Measurements from ENCODE around the gene ANKRD23.
A peak's percentile ranks its signal among the peaks of the same experiment; 100 is the strongest.

The ANKRD23 gene

DNA sequence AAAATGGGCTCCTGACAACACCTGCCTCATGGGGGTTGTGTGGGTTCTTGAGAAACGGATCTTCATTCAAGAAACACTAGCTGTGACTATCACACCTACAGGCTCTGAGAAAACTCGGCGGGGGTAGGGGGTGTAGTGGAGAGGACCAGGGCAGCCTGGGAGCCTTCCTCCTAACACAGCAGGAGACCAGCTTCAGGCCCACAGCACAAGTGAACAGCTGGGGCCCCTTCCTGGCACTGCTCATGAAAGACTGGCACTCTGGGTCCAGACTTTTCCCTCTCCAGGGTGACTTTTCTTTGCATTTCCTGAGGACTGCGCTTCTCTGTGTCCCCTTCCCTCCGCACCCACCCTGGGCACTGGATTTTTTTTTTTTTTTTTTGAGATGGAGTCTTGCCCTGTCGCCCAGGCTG, 33.2 kb upstream of the ANKRD23 start:
- no peak for DNase-seq

DNA sequence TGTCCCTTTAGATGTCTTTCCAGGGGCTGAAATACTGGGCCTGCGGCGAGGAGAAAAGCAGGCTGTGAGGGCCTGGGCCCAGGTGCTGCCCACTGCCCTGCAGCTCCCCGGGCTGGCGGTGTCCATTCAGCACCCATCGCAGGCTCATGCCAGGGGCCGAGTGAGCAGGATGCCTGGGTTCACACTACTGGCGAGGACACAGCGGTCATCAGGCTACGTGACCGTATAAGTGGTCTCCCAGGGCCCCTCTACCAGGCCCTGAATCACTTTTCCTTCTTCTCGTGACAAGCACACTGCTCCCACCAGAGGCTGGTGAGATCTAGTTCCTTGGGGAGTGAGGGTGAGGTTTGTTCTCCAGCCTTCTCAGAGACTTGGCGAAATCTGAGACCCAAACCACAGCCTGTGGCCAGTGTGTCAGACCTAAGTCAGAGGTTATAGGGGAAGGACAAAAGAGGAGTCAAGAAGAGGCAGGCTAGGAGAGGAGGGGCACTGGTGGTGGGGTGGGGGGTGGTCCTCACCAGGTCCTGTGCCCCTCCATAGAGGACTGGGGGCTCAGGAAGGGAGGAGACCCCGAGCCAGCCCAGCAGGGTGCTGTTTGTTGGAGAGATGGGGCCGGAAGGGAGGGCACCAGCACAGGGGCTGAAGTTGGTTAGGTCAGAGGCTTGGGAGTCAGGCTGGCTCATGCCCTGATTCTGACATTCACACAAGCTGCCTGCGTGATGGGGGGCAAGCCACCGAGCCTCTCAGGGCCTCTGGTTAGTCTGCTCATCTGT, 32.6 kb upstream of the ANKRD23 start:
- no peak for DNase-seq

- no peak for DNase-seq
Observed at GRCh38 chr2:96875498-96876268, 31.9 kb upstream of the ANKRD23 start.

DNA sequence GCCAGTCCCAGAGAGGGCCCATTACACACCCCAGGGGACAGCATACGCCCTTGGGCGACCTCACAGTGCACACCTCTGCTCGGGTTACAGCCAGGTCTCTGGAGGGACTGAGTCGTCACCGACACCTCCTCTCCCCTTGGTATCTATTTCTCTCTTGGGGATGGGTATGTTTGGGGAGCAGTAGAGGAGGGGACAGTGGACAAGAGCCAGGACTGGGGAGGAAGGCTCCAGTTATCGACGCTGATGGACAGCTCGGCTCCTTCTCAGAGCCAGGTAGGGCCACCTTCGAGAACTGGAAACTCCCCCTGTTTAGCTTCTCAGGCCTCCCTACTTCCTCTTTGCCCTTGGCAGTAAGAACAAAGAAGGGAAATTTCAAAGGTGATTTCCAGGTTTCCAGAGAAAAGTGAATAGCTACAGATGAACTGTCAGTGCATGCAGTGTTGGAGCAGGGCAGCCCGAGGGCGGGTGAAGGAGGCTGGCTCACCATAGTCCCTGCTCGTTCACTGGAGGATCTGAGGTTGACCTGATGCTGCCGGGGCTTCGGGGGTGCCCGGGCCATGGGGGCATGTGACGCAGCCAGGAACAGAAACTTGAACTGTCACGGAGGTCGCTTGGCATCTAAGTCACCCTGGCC, 30.5 kb upstream of the ANKRD23 start:
- DNase-seq, result peak; percentile 26 to 31

GRCh38 chr2:96873651-96874096, 29.9 kb upstream of the ANKRD23 start:
- peak in 1 of 2 donors; percentile 47 for DNase-seq

GRCh38 chr2:96872591-96873349, 28.9 kb upstream of the ANKRD23 start:
- DNase-seq, result no peak

- peak; percentile 63 to 70 for DNase-seq
Observed at GRCh38 chr2:96870626-96871255, 26.9 kb upstream of the ANKRD23 start.

DNA sequence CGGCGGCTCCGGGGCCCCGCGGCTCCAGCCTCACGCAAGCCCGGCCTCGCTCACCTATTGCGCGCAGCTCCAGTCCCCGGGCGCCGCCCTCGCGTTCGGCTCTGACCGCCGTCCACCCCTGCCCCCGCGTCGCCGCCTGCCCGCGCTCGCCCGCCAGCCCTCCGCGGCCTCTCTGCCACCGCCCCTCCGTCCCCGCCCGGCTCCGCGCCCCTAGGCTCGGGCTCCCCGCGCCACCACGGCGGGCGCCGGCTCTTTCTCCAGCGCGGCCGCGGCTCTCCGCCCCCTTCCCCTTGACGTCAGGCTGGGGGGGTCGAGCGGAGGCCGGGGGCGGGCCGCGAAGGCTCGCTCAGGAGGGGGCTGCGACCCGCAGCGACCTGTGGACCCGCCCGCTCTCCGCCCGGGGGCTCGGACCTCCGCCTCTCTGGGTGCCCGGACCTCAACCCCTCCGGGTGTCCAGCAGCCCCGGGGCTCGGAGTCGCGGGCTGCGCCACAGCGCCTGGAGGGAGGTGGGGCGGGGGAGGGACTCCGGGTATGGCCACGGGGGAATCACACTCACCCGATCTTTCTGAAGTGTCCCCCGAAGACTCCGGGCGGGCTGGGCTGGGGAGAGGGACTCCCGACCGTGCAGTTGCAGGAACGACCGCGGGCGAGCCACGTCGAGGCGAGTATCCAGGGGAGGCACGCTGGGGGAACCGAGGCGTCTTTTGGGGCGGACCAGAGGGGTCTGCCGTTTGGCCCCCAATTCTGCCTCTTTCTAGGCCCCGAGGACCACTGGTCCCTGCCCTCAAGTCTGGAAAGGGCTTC, 26.2 kb upstream of the ANKRD23 start, which contains the start of gene SEMA4C:
SEMA4C (minus strand) TSS at position 259 of the 804 bp plus-strand sequence. CDS start 2,194 bp downstream, outside the sequence.
- DNase-seq, result peak; percentile 52 to 65

- no peak for DNase-seq
Observed at GRCh38 chr2:96869281-96869821, 25.5 kb upstream of the ANKRD23 start.

GRCh38 chr2:96868555-96869280, 24.9 kb upstream of the ANKRD23 start:
- peak; percentile 63 to 64 for DNase-seq

DNA sequence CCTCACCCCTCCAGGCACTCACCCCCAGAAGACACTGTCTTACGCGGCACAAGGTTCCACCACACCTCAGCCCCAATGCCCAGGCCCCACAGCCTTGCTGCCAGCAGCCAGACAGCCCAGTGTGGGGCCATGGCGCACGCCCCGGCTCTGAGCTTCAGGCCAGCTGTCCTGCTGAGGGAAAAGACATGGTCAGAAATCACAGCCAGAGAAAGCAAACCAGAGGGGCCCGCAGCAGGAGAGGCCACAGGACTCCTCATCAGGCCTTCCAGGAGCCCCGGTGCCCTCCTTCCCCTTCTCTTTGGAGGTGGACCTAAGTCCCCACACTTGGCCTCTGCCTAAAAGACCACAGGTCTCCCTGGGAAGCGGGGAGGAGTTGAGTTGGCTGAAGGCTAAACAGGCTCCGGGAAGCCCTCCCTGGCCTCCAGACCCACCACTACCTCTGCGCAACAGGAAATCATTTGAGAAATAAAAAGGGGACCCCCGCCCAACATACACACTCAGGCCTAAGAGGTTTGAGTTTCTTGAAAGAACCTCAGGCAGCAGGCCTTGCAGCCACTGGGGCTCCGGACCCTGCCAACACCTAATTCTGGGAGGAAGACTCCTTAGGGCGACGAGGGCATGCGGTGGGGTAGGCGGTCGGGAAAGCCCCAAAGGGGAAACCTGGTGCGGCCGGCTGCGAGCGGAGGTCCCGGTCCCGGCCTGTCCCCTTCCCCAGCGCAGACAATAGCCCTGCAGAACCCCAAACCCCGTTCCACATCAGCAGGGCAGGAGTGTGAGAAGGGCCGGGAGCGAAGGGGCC, 24.1 kb upstream of the ANKRD23 start:
- DNase-seq, result peak; percentile 38 to 43

- no peak for DNase-seq
Observed at GRCh38 chr2:96866986-96867755, 23.4 kb upstream of the ANKRD23 start.

DNA sequence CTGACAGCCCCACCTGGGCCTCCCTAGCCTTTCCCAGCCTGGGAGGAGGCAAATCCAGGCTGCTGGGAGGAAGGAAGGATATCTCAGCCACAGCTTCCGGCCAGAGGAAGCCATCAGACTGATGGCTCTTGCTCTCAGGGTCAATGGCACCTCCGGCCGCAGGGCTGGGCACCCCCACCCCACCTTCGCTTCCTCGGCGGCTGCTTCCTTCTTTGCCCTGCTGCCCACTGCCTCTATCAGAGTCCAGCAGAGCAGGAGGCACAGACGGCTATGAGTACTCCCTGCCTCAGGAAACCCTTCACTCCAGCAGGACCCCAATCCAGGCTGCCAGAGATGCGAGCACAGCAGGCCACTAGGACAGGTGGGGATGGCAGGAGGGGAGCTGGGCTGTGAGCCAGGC, 22.8 kb upstream of the ANKRD23 start:
- DNase-seq, result no peak

DNA sequence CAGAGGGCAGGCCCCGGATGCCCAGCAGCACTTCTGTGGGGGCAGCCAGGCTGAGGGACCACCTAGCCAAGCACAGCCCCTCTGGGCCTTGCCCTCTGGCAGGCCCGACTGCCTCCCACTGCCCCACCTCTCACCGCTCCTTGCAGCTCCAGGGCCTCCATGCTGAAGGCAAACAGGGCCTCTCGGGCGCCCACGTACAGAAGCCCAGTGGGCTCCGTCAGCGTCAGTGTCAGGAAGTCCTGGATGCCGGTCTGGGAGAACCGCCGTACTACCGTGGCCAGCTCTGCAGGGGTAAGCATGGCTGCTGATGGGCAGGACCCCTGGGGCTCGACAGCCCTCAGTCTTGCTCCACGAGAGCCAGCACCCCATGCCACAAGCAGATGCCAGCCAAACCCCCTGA, 22.3 kb upstream of the ANKRD23 start:
- DNase-seq, result no peak

DNA sequence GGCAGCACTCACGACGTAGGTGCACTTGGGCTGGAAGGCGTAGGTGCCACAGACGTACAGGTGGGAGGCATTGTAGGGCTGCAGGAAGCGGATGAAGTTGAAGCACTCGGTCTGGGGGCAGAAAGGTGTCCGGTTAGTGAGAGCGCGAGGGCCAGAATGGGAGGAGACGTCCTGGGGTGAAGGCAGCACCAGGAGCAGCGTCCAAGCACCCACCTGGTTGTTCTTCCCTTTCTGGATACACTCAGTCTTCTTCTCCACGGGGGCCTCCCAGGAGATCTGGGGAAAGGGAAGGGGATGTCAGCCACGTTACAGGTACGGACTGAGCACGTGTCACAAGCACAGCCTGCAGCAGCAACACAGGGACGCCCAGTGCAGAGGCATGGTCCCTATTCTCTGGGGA, 21.8 kb upstream of the ANKRD23 start:
- DNase-seq, result no peak

GRCh38 chr2:96864343-96865091, 20.7 kb upstream of the ANKRD23 start:
- no peak for DNase-seq

- no peak for DNase-seq
Observed at GRCh38 chr2:96863575-96864342, 19.9 kb upstream of the ANKRD23 start.

All from CD4-positive, alpha-beta T cell treated with Interleukin-1 beta for 1 hour (primary cell).